Right kidney (tissue), 1 donor: ENCODE results near the gene MTA3.
"Not testable (repeated sequence)": the region's sequence is repeated elsewhere in the genome, so short reads cannot be mapped to it uniquely, and the experiment has no call there.

Experiments used
- DNase-seq: peaks from one replicate; pipeline ENCODE4 v3.0.0-alpha.2; 2016

MTA3 gene

DNA sequence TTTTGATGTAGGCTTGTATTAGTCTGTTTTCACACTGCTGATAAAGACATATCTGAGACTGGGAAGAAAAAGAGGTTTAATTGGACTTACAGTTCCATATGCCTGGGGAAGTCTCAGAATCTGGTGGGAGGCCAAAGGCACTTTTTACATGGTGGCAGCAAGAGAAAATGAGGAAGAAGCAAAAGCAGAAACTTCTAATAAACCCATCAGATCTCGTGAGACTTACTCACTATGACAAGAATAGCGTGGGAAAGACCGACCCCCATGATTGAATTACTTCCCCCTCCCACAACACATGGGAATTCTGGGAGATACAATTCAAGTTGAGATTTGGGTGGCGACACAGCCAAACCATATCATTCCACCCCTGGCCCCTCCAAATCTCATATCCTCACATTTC, 162.9 kb downstream of the MTA3 start:
- not testable (repeated sequence) for DNase-seq

GRCh38 chr2:42733852-42734251, 165.4 kb downstream of the MTA3 start:
- no peak for DNase-seq

- DNase-seq = no peak
Measured at GRCh38 chr2:42736598-42737322, 168.3 kb downstream of the MTA3 start.

GRCh38 chr2:42741140-42741539, 172.7 kb downstream of the MTA3 start:
- DNase-seq = no peak

GRCh38 chr2:42742740-42743658, 174.6 kb downstream of the MTA3 start:
- no peak for DNase-seq

- DNase-seq = no peak
Measured at GRCh38 chr2:42743659-42743990, 175.2 kb downstream of the MTA3 start.

- no peak for DNase-seq
Measured at GRCh38 chr2:42744545-42745082, 176.2 kb downstream of the MTA3 start.

DNA sequence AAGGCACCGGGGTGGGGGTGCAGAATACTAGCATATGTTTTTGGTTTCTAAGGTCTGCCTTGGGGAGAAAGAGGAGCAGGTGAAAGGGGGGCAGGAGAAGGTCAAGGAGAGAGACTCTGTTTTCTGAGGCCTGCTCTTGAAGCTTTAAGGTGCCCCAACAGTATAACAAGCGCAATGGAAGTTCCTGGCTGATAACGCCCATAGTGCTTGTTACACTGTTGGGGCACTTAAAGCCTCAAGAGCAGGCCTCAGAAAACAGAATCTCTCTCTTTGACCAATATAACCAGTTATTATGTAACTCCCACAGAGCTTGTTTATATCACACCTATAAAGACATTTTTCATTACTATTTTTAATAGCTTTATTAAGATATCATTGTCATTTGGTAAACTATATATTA, 179.0 kb downstream of the MTA3 start:
- no peak for DNase-seq

GRCh38 chr2:42748840-42749239, 180.4 kb downstream of the MTA3 start:
- DNase-seq = no peak

- DNase-seq = no peak
Measured at GRCh38 chr2:42752314-42752713, 183.9 kb downstream of the MTA3 start.

- no peak for DNase-seq
Measured at GRCh38 chr2:42752816-42753813, 184.7 kb downstream of the MTA3 start.

GRCh38 chr2:42754021-42754775, 185.8 kb downstream of the MTA3 start:
- no peak for DNase-seq

- no peak for DNase-seq
Measured at GRCh38 chr2:42754776-42755140, 186.3 kb downstream of the MTA3 start.

- no peak for DNase-seq
Measured at GRCh38 chr2:42755191-42755880, 186.9 kb downstream of the MTA3 start.

DNA sequence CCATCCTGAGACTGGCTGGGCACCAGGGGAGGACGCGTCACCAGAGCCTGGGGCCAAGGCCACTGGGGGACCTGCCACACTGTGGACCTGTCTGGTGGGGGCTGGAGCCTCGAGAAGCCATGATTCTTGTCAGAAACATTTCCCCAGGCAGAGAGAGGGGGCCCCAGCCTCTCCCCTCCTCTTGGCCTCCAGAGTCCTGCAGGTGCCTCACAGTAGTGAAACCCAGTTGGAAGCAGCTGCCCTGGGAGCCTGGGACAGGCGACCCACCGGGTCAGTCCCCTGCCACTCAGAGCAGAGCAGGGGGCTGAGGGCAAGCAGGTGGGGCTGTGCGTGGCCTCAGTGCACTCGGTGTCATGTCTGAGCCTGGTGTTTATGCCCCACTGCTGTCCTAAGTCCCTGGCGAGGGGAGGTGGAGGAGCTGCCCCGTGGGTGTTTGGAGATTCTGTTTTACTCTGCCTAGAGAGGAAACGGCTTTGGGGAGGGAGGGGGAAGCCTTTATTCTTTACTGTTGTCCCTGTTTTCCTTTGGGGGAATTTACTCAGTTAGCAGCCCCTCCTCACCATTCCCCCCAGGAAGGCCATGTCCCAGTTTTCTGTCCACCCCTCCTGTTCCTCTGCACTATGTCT, 187.8 kb downstream of the MTA3 start:
- no peak for DNase-seq

- DNase-seq = no peak
Measured at GRCh38 chr2:42756966-42757513, 188.6 kb downstream of the MTA3 start.

DNA sequence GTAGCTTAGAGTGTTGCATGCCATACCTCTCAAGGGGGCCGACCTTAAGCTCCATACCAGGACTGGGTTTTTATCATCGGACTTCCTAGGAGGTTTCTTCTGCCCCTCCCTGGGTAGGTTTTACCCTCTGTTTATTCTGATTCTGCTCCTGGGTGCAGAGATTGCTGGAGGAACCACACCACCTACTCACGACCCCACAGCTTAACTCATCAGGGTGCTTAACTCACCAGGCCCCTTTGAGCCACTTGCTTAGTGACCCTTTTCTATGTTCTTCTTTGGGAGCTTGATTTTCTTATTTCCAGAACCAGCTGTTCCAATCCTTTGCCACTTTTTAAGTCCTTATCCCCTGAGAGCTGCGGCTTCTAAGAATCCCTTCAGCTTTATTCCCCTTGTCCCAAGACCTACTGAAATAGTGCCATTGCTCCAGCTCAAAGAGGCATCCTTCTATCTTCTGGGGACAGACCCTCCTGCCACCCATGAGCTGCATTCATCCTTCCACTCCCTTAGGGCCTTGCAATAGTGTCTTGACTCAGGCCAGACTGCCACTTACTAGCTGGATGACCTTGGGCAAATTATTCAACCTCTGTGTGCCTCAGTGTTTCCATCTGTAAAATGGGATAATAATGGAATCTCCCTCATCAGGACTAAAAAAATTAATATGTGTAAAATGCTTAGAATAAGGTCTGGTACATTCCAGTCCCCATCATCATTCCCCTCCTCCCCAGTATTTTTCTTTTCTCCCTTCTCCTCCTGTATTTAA, 189.7 kb downstream of the MTA3 start:
- DNase-seq = no peak

- DNase-seq = no peak
Measured at GRCh38 chr2:42758751-42759150, 190.3 kb downstream of the MTA3 start.

DNA sequence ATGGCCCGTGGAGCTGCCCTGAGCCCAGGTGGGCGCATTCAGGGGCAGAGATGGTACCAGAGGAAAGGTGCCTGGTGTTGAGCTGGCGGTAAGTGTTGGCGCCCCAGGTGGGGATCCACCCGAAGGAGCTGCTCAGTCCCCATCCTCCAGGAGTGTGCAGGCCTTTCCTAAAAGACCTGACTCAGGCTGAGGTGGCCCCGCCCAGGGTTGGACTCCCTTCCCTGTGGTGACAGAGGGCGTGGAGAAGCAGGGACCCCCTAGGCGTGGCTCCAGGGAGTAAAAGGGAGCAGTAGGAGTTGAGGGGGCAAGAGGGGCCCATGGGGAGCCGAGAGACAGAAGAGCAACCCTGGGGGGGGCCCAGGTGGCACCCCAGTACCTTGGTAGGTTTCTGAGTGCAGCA, 193.1 kb downstream of the MTA3 start:
- DNase-seq = no peak
